ENCODE measurements around the gene ZSWIM6.

The ZSWIM6 gene

DNA sequence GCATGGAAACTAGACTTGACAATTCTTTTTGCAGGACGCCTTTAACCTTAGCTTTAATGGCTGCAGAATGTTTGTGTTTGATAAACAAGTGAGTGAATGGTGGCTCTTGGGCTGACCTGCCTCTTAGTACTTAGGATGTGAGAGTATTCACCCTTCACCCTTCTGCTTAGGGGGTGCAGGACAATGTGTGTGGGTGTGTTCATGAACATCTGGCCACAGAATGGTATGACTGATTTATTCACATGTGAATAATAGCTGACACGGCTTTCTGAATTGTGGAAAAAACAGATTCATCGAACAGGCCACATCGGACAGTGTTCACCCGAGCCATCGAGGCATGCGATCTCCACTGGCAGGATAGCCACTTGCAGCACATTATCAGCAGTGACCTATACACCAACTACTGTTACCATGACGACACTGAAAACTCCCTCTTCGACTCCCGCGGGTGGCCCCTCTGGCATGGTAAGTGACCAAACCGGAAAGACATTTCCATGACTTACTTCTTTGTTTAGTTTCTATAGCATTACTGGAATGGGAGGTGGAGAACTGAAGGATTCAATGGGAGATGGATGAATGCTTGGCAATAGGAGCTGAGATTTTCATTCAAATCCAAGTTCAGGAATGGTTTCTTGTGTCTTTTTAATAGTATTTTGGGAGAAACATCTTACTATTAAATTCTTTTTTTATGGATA, 193.6 kb downstream of the ZSWIM6 start:
- Histone ChIP-seq H3K4me1 (no peaks in the 10 kb centered on the region), H3K36me3 (peaks cover 63 to 96% (median 81%) of the 10 kb centered on the region in 11 experiments)

DNA sequence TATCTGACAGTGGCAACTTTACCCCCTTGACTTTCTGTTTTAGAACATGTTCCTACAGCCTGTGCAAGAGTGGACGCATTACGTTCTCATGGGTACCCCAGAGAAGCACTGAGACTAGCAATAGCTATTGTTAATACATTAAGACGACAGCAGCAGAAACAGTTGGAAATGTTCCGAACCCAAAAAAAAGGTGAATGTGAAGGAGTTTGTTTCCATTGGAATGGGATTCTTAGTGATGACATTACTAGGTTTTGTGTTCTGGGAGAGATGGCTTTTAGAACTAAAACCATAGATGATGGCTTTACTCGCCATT, 194.1 kb downstream of the ZSWIM6 start:
- Histone ChIP-seq H3K9me3 (replicated peaks in 1 of 11) (no peaks in the 10 kb centered on the region), H3K4me3 (no peak overlapping the region), H3K27me3 (no peaks in the 10 kb centered on the region), H4K20me1 (peaks cover 0 to 95% (median 0%) of the 10 kb centered on the region in 11 experiments; a peak in 5 of 22 replicates), H3K27ac (no peak overlapping the region), H3K4me2 (no peak overlapping the region), H3K36me3 (peaks cover 65 to 99% (median 86%) of the 10 kb centered on the region in 11 experiments), H3K9ac (no peak overlapping the region), H3K4me1 (no peaks in the 10 kb centered on the region)
- TF ChIP-seq Cebpa-rat (IDR thresholded peaks at IDR 0.05): no peak

More for the DNA sequence above, 193.6 kb downstream of the ZSWIM6 start:
- H3K9me3 ChIP-seq (replicated peaks in 1 of 11): no peaks in the 10 kb centered on the region
- TF ChIP-seq Cebpa-rat (IDR thresholded peaks at IDR 0.05): no peak
- peaks cover 0 to 95% (median 0%) of the 10 kb centered on the region in 11 experiments; a peak in 5 of 22 replicates for H4K20me1 ChIP-seq
- H3K4me2 ChIP-seq: no peak overlapping the region
- H3K9ac ChIP-seq: no peak overlapping the region
- no peaks in the 10 kb centered on the region for H3K27me3 ChIP-seq
- no peak overlapping the region for H3K27ac ChIP-seq
- H3K4me3 ChIP-seq: no peak overlapping the region

DNA sequence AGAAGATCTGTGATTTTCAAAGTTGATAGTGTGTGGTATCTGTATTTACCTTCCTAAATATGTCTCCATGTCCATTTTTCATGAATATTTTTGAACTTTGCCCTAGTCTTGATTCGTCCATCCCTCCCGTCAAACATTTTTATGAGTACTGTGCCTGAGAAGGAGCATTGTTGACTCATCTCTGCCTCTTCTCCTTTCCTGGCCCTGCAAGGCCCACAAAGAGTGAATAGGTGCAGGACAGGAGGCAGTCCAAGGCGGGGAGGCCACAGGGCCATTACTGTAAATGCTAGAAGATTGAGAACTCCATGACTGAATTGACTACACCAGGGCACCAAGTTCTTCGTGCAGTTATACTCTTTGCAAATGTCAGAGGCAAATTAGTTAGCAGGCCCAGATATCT, 200.9 kb downstream of the ZSWIM6 start:
- no peak overlapping the region for H3K9ac ChIP-seq
- H3K4me1 ChIP-seq: peaks cover 0 to 17% (median 7%) of the 10 kb centered on the region in 10 experiments; a peak in 9 of 20 replicates
- H3K9me3 ChIP-seq (replicated peaks in 1 of 11): peaks cover 10 to 16% (median 11%) of the 10 kb centered on the region in 11 experiments; a peak in 20 of 22 replicates
- H3K27ac ChIP-seq: no peak overlapping the region
- H3K27me3 ChIP-seq: no peaks in the 10 kb centered on the region
- no peak for TF ChIP-seq Cebpa-rat (IDR thresholded peaks at IDR 0.05)
- H3K4me2 ChIP-seq: no peak overlapping the region
- no peak overlapping the region for H3K4me3 ChIP-seq
- peaks cover 74 to 100% (median 89%) of the 10 kb centered on the region in 11 experiments for H3K36me3 ChIP-seq
- peaks cover 0 to 74% (median 8%) of the 10 kb centered on the region in 11 experiments; a peak in 8 of 22 replicates for H4K20me1 ChIP-seq

DNA sequence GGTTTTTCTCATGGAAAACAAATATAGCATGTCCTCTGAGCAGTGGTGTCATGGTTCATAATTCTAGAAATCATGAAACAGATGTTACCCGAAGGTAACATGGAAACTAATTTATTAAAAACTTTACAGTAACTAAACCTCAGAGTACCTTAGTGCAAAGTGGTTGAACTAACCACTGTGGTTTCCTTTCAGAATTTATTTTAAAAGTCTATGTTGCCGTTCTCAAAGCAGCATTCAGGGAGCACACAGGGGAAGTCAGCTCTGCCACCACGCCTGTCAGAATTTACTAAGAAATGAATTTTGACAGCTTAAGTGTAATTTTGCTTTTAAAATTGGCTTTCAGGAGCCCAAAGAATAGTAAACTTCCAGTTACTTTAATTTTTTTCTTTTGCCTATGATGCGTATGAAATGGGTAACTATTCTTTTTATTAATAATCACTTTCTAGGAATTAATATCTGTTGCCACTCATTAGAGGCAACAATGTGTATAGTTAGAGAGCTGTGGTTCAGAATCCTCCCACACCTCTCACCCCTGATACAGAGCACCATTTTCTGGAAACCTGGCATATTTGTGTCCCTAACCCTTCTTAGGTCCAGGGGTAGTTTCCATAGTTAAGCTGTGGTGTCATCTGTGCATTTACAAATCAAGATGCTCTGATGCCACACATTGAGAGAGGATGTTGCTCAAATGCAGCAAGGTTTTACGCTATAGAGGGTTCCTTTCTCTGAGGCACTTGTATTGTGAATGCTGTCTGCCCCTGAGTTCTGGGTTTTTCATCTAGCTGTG, 202.6 kb downstream of the ZSWIM6 start:
- peak overlapping the region in 7 of 11 experiments; percentile 0 to 59 (median 16); a peak in 10 of 22 replicates for H3K4me2 ChIP-seq
- H3K27ac ChIP-seq: no peak overlapping the region
- peaks cover 10 to 22% (median 11%) of the 10 kb centered on the region in 11 experiments; a peak in 20 of 22 replicates for H3K9me3 ChIP-seq (replicated peaks in 1 of 11)
- no peak overlapping the region for H3K4me3 ChIP-seq
- no peaks in the 10 kb centered on the region for H3K27me3 ChIP-seq
- no peak for TF ChIP-seq Cebpa-rat (IDR thresholded peaks at IDR 0.05)
- H3K36me3 ChIP-seq: peaks cover 76 to 100% (median 91%) of the 10 kb centered on the region in 11 experiments
- peaks cover 0 to 62% (median 8%) of the 10 kb centered on the region in 11 experiments; a peak in 8 of 22 replicates for H4K20me1 ChIP-seq
- H3K9ac ChIP-seq: no peak overlapping the region
- peaks cover 0 to 17% (median 7%) of the 10 kb centered on the region in 10 experiments; a peak in 9 of 20 replicates for H3K4me1 ChIP-seq

DNA sequence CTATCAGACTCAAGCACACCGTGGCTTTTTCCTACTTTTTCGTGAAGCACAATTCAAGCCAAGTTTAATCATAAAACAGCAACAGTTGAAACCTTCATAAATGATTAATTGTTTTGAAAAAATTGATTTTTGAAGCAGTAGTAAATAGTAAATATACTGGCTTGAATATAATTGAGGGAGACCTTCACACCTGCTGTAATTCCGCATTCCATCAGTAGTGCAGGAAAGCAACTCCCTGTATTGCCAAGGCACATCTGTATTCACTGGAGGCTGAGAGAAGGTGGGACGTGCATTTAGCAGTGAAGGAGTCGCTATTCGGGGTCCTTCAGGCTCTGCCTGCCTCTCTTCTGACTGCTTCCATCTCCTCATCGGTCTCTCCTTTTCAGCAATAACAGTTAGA, 203.8 kb downstream of the ZSWIM6 start:
- Histone ChIP-seq H3K4me1 (peaks cover 0 to 17% (median 7%) of the 10 kb centered on the region in 10 experiments; a peak in 9 of 20 replicates), H3K36me3 (peaks cover 77 to 100% (median 91%) of the 10 kb centered on the region in 11 experiments), H3K9me3 (replicated peaks in 1 of 11) (peaks cover 12 to 27% (median 14%) of the 10 kb centered on the region in 11 experiments), H3K4me2 (no peak overlapping the region), H3K4me3 (no peak overlapping the region), H3K27ac (no peak overlapping the region), H3K9ac (no peak overlapping the region), H3K27me3 (no peaks in the 10 kb centered on the region), H4K20me1 (peaks cover 0 to 51% (median 8%) of the 10 kb centered on the region in 11 experiments; a peak in 8 of 22 replicates)
- TF ChIP-seq Cebpa-rat (IDR thresholded peaks at IDR 0.05): no peak

DNA sequence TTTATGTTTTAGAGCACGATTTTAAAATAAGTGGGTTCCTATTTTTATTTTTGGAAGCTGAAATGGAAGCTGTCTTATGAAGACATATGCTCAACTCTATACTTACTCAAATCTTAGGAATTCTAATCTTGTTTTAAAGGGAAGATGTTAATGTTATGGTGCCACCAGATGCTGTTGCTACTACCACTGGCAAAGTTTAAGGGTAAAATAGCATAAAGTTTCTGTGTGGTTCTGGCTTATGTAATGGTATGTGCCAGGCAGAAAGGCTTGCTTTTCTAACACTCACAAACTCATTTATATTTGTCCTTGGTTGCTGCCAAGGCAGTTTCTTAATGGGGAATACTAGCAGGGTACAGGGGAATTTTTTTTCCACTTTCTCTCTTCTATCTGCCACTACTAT, 204.9 kb downstream of the ZSWIM6 start:
- no peak for TF ChIP-seq Cebpa-rat (IDR thresholded peaks at IDR 0.05)
- peaks cover 0 to 44% (median 8%) of the 10 kb centered on the region in 11 experiments; a peak in 8 of 22 replicates for H4K20me1 ChIP-seq
- no peak overlapping the region for H3K4me2 ChIP-seq
- no peaks in the 10 kb centered on the region for H3K27me3 ChIP-seq
- H3K4me1 ChIP-seq: peaks cover 0 to 17% (median 7%) of the 10 kb centered on the region in 10 experiments; a peak in 9 of 20 replicates
- H3K4me3 ChIP-seq: no peak overlapping the region
- no peak overlapping the region for H3K9ac ChIP-seq
- no peak overlapping the region for H3K27ac ChIP-seq
- H3K9me3 ChIP-seq (replicated peaks in 1 of 11): peaks cover 23 to 37% (median 25%) of the 10 kb centered on the region in 11 experiments
- H3K36me3 ChIP-seq: peaks cover 77 to 100% (median 91%) of the 10 kb centered on the region in 11 experiments

DNA sequence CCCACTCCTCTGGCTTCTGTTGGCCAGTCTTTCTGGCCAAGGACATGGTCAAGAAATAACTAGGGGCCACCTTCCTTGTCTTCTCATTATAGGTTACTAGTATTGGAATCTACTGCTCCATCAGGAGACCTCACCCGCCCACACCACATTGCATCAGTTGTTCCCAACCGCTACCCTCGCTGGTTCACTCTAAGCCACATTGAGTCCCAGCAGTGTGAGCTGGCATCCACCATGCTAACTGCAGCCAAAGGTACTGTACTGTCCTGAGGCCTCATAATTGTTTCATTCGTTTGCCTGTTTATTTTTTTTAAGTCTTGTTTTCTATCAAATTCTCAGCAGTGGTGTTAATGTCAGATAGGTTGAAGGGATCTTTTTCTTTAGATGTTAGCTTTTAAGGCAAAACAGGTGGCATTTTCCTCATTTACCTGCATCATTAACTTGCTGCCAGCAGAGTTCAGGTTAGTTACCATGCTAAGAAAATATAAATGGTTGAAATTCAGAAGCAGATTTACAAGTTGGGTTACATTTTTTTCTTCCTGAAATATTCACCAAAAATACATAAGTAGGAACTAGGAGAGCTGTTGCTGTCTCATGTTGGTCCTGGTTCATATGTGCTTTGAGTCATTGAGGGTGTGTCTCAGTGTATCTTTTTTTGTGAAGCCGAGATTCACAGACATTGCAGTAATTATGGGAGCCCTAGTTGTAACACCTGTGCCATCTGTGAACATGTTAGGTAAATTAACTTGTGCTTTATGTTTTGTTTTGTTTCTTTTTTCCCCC, 206.9 kb downstream of the ZSWIM6 start:
- no peak overlapping the region for H3K27ac ChIP-seq
- peaks cover 23 to 44% (median 32%) of the 10 kb centered on the region in 11 experiments for H3K9me3 ChIP-seq (replicated peaks in 1 of 11)
- H3K36me3 ChIP-seq: peaks cover 87 to 100% (median 91%) of the 10 kb centered on the region in 11 experiments
- H3K9ac ChIP-seq: no peak overlapping the region
- H4K20me1 ChIP-seq: peaks cover 0 to 40% (median 7%) of the 10 kb centered on the region in 11 experiments; a peak in 8 of 22 replicates
- H3K4me1 ChIP-seq: peaks cover 0 to 11% (median 5%) of the 10 kb centered on the region in 10 experiments; a peak in 9 of 20 replicates
- H3K4me2 ChIP-seq: no peak overlapping the region
- H3K27me3 ChIP-seq: no peaks in the 10 kb centered on the region
- H3K4me3 ChIP-seq: no peak overlapping the region
- no peak for TF ChIP-seq Cebpa-rat (IDR thresholded peaks at IDR 0.05)

DNA sequence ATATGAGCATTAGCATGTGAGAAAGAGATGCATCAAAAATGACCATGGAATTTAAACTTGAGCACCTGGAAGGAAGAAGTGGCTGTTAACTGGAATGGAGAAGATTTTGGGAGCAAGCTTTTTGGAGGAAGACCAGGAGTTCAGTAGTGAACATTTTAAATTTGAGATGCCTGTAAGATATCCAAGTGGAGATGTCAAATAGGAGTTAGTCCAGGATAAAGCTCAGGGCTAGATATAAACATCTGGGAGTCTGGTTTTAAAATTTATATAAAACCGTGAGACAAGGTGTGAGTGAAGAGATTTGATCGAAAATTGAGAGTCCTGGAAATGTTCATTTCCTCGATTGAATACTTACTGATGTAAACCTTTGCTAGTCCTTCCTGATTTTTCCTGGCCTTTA, 217.5 kb downstream of the ZSWIM6 start:
- Histone ChIP-seq H3K36me3 (peaks cover 23 to 43% (median 27%) of the 10 kb centered on the region in 11 experiments; a peak in 20 of 22 replicates), H3K4me3 (no peak overlapping the region), H4K20me1 (0 out of 22 replicates have a peak, but pooled peaks cover 0 to 6% (median 0%) of the 10 kb centered on the region in 11 experiments), H3K9ac (no peak overlapping the region), H3K4me2 (no peak overlapping the region), H3K9me3 (replicated peaks in 1 of 11) (no peaks in the 10 kb centered on the region), H3K4me1 (no peaks in the 10 kb centered on the region), H3K27ac (no peak overlapping the region), H3K27me3 (no peaks in the 10 kb centered on the region)
- TF ChIP-seq Cebpa-rat (IDR thresholded peaks at IDR 0.05): no peak
